ENCODE results near the gene CACNA1D. TPM values are rescaled to one million over a fixed set of nuclear protein-coding genes. Genes with fewer than 3 reads are reported as not detected.

Gene CACNA1D
- total RNA-seq, 1 experiment from 2014 or later = 1.1 TPM

DNA sequence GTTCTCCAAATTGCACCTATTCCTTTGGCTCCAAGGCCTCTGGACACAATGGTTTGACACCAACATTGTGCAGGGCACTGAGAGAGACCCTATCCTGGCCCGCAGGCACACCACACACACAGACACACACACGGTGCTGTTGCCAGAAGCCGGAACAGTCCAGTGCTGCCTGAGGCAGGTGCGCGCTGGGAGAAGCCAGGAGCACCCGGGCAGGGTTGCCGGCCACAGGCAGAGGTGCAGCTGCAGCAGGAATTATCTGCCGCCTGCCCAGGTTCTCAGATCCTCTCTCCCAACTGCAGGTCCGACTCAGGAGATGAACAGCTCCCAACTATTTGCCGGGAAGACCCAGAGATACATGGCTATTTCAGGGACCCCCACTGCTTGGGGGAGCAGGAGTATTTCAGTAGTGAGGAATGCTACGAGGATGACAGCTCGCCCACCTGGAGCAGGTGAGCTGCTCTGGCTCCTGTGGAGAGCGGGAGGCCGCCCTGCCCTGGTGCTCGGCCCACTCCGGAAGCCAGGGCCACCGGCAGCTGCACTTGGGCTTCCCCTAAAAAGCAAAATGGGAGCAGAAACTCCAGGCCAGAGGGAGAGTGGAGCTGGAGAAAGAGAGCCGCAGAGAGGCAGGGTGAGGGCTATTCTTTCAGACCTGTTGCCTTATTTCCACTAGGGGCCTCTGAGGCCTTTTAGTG is 308.9 kb downstream of the CACNA1D start:
- Histone ChIP-seq H3K9me3 (ENCODE audit: control insufficient read depth in 1 of 2, insufficient read depth in 1 of 2, low read depth in 1 of 2, low read length in 2 of 2) (no peaks in the 10 kb centered on the region), H3K27me3 (ENCODE audit: insufficient read depth, low read length) (no peaks in the 10 kb centered on the region), H3K4me1 (ENCODE audit: control insufficient read depth in 1 of 2, insufficient read depth in 2 of 2, low read length in 2 of 2) (peaks cover 12 to 26% of the 10 kb centered on the region in 2 experiments), H2AFZ (ENCODE audit: low read depth, low read length, poor library complexity, severe bottlenecking) (no peak overlapping the region), H3K27ac (ENCODE audit: low read depth, low read length) (no peak overlapping the region), H3K4me3 (replicated peaks in 1 of 2; ENCODE audit: low read depth in 1 of 2, low read length in 2 of 2) (no peak overlapping the region), H4K20me1 (ENCODE audit: insufficient read depth) (no peaks in the 10 kb centered on the region), H3K36me3 (ENCODE audit: control insufficient read depth in 1 of 2, insufficient read depth in 2 of 2, low read length in 2 of 2) (no peaks in the 10 kb centered on the region), H3K9ac (ENCODE audit: low read length) (no peak overlapping the region), H3K9me2 (ENCODE audit: insufficient read depth) (no peaks in the 10 kb centered on the region), H3K4me2 (ENCODE audit: low read length) (no peak overlapping the region), H3K79me2 (ENCODE audit: insufficient read depth, low read length) (no peaks in the 10 kb centered on the region)
- ChIA-PET RAD21 (ENCODE audit: low non-redundant PET in 1 of 2, low total read pairs in 2 of 2, uncharacterized antibody in 2 of 2, unreplicated experiment in 2 of 2) (no interaction called here), CTCF (no interaction called here), POLR2A (no interaction called here)
- intact Hi-C loops (cut with micrococcal nuclease) = no loop called here
- DNase-seq (ENCODE audit: low read depth, low spot score) (no peak), ATAC-seq (no peak)
- TF ChIP-seq, protein P1, sequence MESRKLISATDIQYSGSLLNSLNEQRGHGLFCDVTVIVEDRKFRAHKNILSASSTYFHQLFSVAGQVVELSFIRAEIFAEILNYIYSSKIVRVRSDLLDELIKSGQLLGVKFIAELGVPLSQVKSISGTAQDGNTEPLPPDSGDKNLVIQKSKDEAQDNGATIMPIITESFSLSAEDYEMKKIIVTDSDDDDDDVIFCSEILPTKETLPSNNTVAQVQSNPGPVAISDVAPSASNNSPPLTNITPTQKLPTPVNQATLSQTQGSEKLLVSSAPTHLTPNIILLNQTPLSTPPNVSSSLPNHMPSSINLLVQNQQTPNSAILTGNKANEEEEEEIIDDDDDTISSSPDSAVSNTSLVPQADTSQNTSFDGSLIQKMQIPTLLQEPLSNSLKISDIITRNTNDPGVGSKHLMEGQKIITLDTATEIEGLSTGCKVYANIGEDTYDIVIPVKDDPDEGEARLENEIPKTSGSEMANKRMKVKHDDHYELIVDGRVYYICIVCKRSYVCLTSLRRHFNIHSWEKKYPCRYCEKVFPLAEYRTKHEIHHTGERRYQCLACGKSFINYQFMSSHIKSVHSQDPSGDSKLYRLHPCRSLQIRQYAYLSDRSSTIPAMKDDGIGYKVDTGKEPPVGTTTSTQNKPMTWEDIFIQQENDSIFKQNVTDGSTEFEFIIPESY (IDR thresholded peaks at IDR 0.05; ENCODE audit: extremely low read depth, insufficient replicate concordance, low read length) = no peak
- no TSS peak for BruUV-seq (replicated peaks)

DNA sequence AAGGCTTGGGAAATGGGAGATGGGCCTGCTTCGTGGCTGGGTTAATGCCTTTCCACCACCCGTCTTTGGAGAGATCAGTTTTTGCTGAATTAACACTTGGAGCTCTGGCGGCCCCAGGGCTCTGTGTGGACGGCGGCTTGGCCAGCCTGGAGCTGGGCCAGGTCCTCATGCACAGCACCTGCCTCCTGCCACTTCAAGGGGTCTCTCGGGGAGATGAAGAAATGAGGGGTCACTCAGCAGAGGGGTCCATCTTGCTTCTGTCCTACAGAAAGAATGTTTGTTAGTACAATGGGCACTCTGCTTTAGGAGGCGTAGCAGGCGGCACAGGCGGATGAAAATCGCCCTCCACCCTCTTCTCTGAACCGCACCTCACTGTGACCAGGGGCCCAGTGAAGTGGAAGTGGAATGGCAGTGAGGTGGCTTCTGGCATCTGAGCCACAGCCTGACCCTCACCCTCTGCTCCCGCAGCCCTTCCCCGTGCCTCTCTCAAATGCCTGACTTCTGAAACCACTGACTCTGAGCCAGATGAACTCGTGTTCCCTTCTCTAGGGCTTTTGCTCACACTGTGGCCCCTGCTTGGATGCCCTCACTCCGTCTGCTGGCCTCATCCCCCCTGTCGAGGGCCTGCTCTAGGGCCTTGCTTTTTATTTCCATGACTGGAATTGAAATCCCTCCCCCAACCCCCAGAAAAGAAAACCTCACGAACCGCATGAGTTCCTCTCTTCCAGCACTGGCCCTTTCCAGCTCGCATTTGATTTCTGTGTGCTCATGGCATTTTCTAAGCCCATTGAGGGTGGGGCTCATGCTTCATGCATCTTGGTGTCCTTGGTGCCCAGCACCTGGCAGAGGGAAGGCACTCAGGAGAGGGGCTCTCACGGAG is 309.6 kb downstream of the CACNA1D start:
- no peaks in the 10 kb centered on the region for H3K27me3 ChIP-seq (ENCODE audit: insufficient read depth, low read length)
- H4K20me1 ChIP-seq (ENCODE audit: insufficient read depth) = no peaks in the 10 kb centered on the region
- H3K27ac ChIP-seq (ENCODE audit: low read depth, low read length) = no peak overlapping the region
- H3K36me3 ChIP-seq (ENCODE audit: control insufficient read depth in 1 of 2, insufficient read depth in 2 of 2, low read length in 2 of 2) = no peaks in the 10 kb centered on the region
- peak overlapping the region; percentile 48 for H3K4me2 ChIP-seq (ENCODE audit: low read length)
- ChIA-PET RAD21 (ENCODE audit: low non-redundant PET in 1 of 2, low total read pairs in 2 of 2, uncharacterized antibody in 2 of 2, unreplicated experiment in 2 of 2) (no interaction called here), CTCF (no interaction called here), POLR2A (no interaction called here)
- intact Hi-C loops (cut with micrococcal nuclease) = no loop called here
- no peak for DNase-seq (ENCODE audit: low read depth, low spot score)
- BruUV-seq (replicated peaks) = no TSS peak
- H3K4me1 ChIP-seq (ENCODE audit: control insufficient read depth in 1 of 2, insufficient read depth in 2 of 2, low read length in 2 of 2) = peaks cover 12 to 26% of the 10 kb centered on the region in 2 experiments
- no peaks in the 10 kb centered on the region for H3K79me2 ChIP-seq (ENCODE audit: insufficient read depth, low read length)
- no peak overlapping the region for H2AFZ ChIP-seq (ENCODE audit: low read depth, low read length, poor library complexity, severe bottlenecking)
- no peak for ATAC-seq
- no peaks in the 10 kb centered on the region for H3K9me2 ChIP-seq (ENCODE audit: insufficient read depth)
- H3K4me3 ChIP-seq (replicated peaks in 1 of 2; ENCODE audit: low read depth in 1 of 2, low read length in 2 of 2) = no peak overlapping the region
- H3K9me3 ChIP-seq (ENCODE audit: control insufficient read depth in 1 of 2, insufficient read depth in 1 of 2, low read depth in 1 of 2, low read length in 2 of 2) = no peaks in the 10 kb centered on the region
- no peak overlapping the region for H3K9ac ChIP-seq (ENCODE audit: low read length)
- TF ChIP-seq ZNF274 (IDR thresholded peaks at IDR 0.05; ENCODE audit: low read depth, low read length) (no peak), EZH2phosphoT487 (IDR thresholded peaks at IDR 0.05; ENCODE audit: borderline replicate concordance) (no peak), CBX3 (IDR thresholded peaks at IDR 0.05; ENCODE audit: low read depth) (no peak), SP1 (IDR thresholded peaks at IDR 0.05; ENCODE audit: low read depth) (no peak), SIN3A (IDR thresholded peaks at IDR 0.05; ENCODE audit: low read depth) (no peak), POLR2AphosphoS5 (IDR thresholded peaks at IDR 0.05; ENCODE audit: low read depth, low read length) (no peak), EGR1 (IDR thresholded peaks at IDR 0.05; ENCODE audit: low read depth) (no peak), JUND (IDR thresholded peaks at IDR 0.05) (no peak), TCF7L2 (IDR thresholded peaks at IDR 0.05; ENCODE audit: borderline replicate concordance, extremely low read depth, insufficient read depth, insufficient read length) (no peak), EZH2 (IDR thresholded peaks at IDR 0.05) (no peak), RAD21 (IDR thresholded peaks at IDR 0.05; ENCODE audit: low read depth) (no peak), FOSL1 (IDR thresholded peaks at IDR 0.05; ENCODE audit: low read depth) (no peak)
- TF ChIP-seq, protein P2, sequence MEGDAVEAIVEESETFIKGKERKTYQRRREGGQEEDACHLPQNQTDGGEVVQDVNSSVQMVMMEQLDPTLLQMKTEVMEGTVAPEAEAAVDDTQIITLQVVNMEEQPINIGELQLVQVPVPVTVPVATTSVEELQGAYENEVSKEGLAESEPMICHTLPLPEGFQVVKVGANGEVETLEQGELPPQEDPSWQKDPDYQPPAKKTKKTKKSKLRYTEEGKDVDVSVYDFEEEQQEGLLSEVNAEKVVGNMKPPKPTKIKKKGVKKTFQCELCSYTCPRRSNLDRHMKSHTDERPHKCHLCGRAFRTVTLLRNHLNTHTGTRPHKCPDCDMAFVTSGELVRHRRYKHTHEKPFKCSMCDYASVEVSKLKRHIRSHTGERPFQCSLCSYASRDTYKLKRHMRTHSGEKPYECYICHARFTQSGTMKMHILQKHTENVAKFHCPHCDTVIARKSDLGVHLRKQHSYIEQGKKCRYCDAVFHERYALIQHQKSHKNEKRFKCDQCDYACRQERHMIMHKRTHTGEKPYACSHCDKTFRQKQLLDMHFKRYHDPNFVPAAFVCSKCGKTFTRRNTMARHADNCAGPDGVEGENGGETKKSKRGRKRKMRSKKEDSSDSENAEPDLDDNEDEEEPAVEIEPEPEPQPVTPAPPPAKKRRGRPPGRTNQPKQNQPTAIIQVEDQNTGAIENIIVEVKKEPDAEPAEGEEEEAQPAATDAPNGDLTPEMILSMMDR (IDR thresholded peaks at IDR 0.05 in 2 of 3, conservative IDR thresholded peaks at IDR 0.05 in 1 of 3; ENCODE audit: borderline replicate concordance in 1 of 3, insufficient read depth in 1 of 3, low read depth in 2 of 3, low read length in 2 of 3) = no peak
- TF ChIP-seq, protein P3, sequence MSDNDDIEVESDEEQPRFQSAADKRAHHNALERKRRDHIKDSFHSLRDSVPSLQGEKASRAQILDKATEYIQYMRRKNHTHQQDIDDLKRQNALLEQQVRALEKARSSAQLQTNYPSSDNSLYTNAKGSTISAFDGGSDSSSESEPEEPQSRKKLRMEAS (IDR thresholded peaks at IDR 0.05) = no peak

All from HCT116 (cell line).